Neural cell (in vitro differentiated cells): ENCODE measurements around the gene TMEM175. TPM values are rescaled to one million over a fixed set of nuclear protein-coding genes. Genes with fewer than 3 reads are reported as not detected.

Experiments used
- H2AFZ ChIP-seq: fragments of 200-600, 300-800 bp; sonication (generic), shearing (Covaris generic); 2 replicates; pipeline ENCODE4 v1.6.0; 2014; ENCODE audit warnings: low read depth, mild to moderate bottlenecking, antibody characterized with exemption, low read length, moderate library complexity
- H3F3A ChIP-seq: fragments of 200-600 bp; shearing (Covaris generic); 2 replicates; pipeline ENCODE4 v1.6.1; 2016; ENCODE audit warnings: mild to moderate bottlenecking, moderate library complexity, mixed read lengths, antibody characterized with exemption, low read length; ENCODE audit not compliant: insufficient read depth, poor library complexity, severe bottlenecking
- H3K27ac ChIP-seq: fragments of 200-600, 300-800 bp; sonication (generic), shearing (Covaris generic); 2 replicates; pipeline ENCODE4 v1.5.1; 2014; ENCODE audit warnings: mild to moderate bottlenecking, low read length, moderate library complexity
- H3K27me3 ChIP-seq: fragments of 300-800, 200-600 bp; sonication (generic), shearing (Covaris generic); 2 replicates; pipeline ENCODE4 v1.6.0; 2014; ENCODE audit warnings: mild to moderate bottlenecking, low read depth, low read length, moderate library complexity; ENCODE audit not compliant: insufficient read depth
- H3K36me3 ChIP-seq: fragments of 300-800, 200-600 bp; sonication (generic), shearing (Covaris generic); 2 replicates; pipeline ENCODE4 v1.5.1; 2014; ENCODE audit warnings: mild to moderate bottlenecking, antibody characterized with exemption, low read length, moderate library complexity; ENCODE audit not compliant: insufficient read depth
- H3K4me2 ChIP-seq: fragments of 300-800, 200-600 bp; sonication (generic), shearing (Covaris generic); 2 replicates; pipeline ENCODE4 v1.6.0; 2014; ENCODE audit warnings: mild to moderate bottlenecking, low read length
- H3K4me3 ChIP-seq: fragments of 300-800, 200-600 bp; sonication (generic), shearing (Covaris generic); 2 replicates; pipeline ENCODE4 v1.5.1; 2014; ENCODE audit warnings: mild to moderate bottlenecking, low read length, moderate library complexity
- H3K79me2 ChIP-seq: fragments of 200-600 bp; shearing (Covaris generic); replicated peaks from 2 replicates; pipeline ENCODE4 v1.6.0; 2014; ENCODE audit warnings: mild to moderate bottlenecking, low read length, moderate library complexity; ENCODE audit not compliant: insufficient read depth
- H3K9ac ChIP-seq: fragments of 300-800, 200-600 bp; sonication (generic), shearing (Covaris generic); 2 replicates; pipeline ENCODE4 v1.6.1; 2016; ENCODE audit warnings: mild to moderate bottlenecking, low read length, mixed read lengths
- H3K9me2 ChIP-seq: fragments of 200-600 bp; shearing (Covaris generic); 2 replicates; pipeline ENCODE4 v1.6.1; 2016; ENCODE audit warnings: mild to moderate bottlenecking, low read length, mixed read lengths; ENCODE audit not compliant: insufficient read depth
- H3K9me3 ChIP-seq: fragments of 200-600, 300-800 bp; sonication (generic), shearing (Covaris generic); 2 replicates; pipeline ENCODE4 v1.6.1; 2016; ENCODE audit warnings: mild to moderate bottlenecking, mixed run types, low read length, moderate library complexity, mixed read lengths
- H4K20me1 ChIP-seq: fragments of 200-600 bp; shearing (Covaris generic); 2 replicates; pipeline ENCODE4 v1.6.1; 2016; ENCODE audit warnings: mild to moderate bottlenecking, mixed run types; ENCODE audit not compliant: insufficient read depth
- CTCF ChIP-seq: fragments of 450-650 bp; IDR thresholded peaks from 2 replicates; pipeline ENCODE4 v1.5.1; 2014; ENCODE audit warnings: antibody characterized with exemption, mild to moderate bottlenecking, moderate library complexity; ENCODE audit not compliant: poor library complexity, severe bottlenecking
- EP300 ChIP-seq: fragments of 450-650 bp; conservative IDR thresholded peaks from 2 replicates; pipeline ENCODE4 v1.6.1; 2014; ENCODE audit warnings: antibody characterized with exemption, mild to moderate bottlenecking, moderate library complexity; ENCODE audit not compliant: poor library complexity, severe bottlenecking
- EZH2 ChIP-seq: fragments of 200-600, 300-800 bp; shearing (Covaris generic), sonication (generic); IDR thresholded peaks from 2 replicates; pipeline ENCODE4 v1.6.1; 2014; ENCODE audit warnings: antibody characterized with exemption, low read length, borderline replicate concordance, mild to moderate bottlenecking; ENCODE audit not compliant: insufficient read depth, poor library complexity, severe bottlenecking
- MXI1 ChIP-seq: fragments of 450-650 bp; conservative IDR thresholded peaks from 2 replicates; pipeline ENCODE4 v1.6.1; 2014; ENCODE audit warnings: antibody characterized with exemption, mild to moderate bottlenecking; ENCODE audit not compliant: poor library complexity, severe bottlenecking
- POLR2AphosphoS5 ChIP-seq: IDR thresholded peaks from 2 replicates; pipeline ENCODE4 v1.6.1; 2012
- RAD21 ChIP-seq: fragments of 450-650 bp; conservative IDR thresholded peaks from 2 replicates; pipeline ENCODE4 v1.6.1; 2014; ENCODE audit warnings: antibody characterized with exemption, mild to moderate bottlenecking, moderate library complexity
- REST ChIP-seq: IDR thresholded peaks from 2 replicates; pipeline ENCODE4 v1.6.1; 2012; ENCODE audit warnings: borderline replicate concordance
- SMC3 ChIP-seq: fragments of 450-650 bp; conservative IDR thresholded peaks from 2 replicates; pipeline ENCODE4 v1.6.1; 2014; ENCODE audit warnings: antibody characterized with exemption, mild to moderate bottlenecking, moderate library complexity; ENCODE audit not compliant: poor library complexity
- TAF1 ChIP-seq: IDR thresholded peaks from 2 replicates; pipeline ENCODE4 v1.6.1; 2012; ENCODE audit warnings: low read depth
- polyA plus RNA-seq: library from polyadenylated mRNA; depleted of rRNA; stranded (reverse); fragments of >200 nt; gene quantifications from 2 replicates; pipeline ENCODE4 v1.2.3, GENCODE V29; 2014

TMEM175 gene
- polyA plus RNA-seq, 1 donor from 2014 or later: 36.9 TPM

- Histone ChIP-seq H3K9me2 (no peaks in the 10 kb centered on the region), H3K79me2 (no peaks in the 10 kb centered on the region), H3K27ac (no peak overlapping the region), H2AFZ (no peak overlapping the region), H3K4me2 (no peak overlapping the region), H3K9ac (no peak overlapping the region), H3K27me3 (no peaks in the 10 kb centered on the region), H3F3A (no peaks in the 10 kb centered on the region), H3K4me3 (no peak overlapping the region), H3K36me3 (no peaks in the 10 kb centered on the region), H4K20me1 (no peaks in the 10 kb centered on the region), H3K9me3 (no peaks in the 10 kb centered on the region)
- no peak for TF ChIP-seq MXI1
- TF ChIP-seq REST: no peak
- no peak for TF ChIP-seq EZH2
- TF ChIP-seq POLR2AphosphoS5: no peak
- TF ChIP-seq EP300: no peak
- TF ChIP-seq RAD21: no peak
- TF ChIP-seq CTCF: no peak
- no peak for TF ChIP-seq TAF1
- TF ChIP-seq SMC3: no peak
Observed at GRCh38 chr4:961351-962230, 29.3 kb downstream of the TMEM175 start.

GRCh38 chr4:962231-963208 is 30.3 kb downstream of the TMEM175 start:
- Histone ChIP-seq H3K9me2 (no peaks in the 10 kb centered on the region), H3K9me3 (no peaks in the 10 kb centered on the region), H3K27ac (no peak overlapping the region), H3K4me2 (no peak overlapping the region), H3K9ac (no peak overlapping the region), H4K20me1 (no peaks in the 10 kb centered on the region), H3K36me3 (no peaks in the 10 kb centered on the region), H3K4me3 (no peak overlapping the region), H2AFZ (no peak overlapping the region), H3F3A (no peaks in the 10 kb centered on the region), H3K79me2 (no peaks in the 10 kb centered on the region), H3K27me3 (peaks cover 1% of the 10 kb centered on the region)
- TF ChIP-seq EZH2 (no peak), REST (no peak), MXI1 (no peak), POLR2AphosphoS5 (no peak), RAD21 (no peak), CTCF (no peak), EP300 (no peak), TAF1 (no peak), SMC3 (no peak)
